A172 (cell line): Measurements from ENCODE around the gene GPR61. TPM values are rescaled to one million over a fixed set of nuclear protein-coding genes. Genes with fewer than 3 reads are reported as not detected.

Experiments used
- DNase-seq: peaks from one replicate; pipeline ENCODE4 v3.0.0-alpha.2; 2015; ENCODE audit warnings: low spot score
- total RNA-seq: library from RNA; depleted of rRNA; stranded (reverse); fragments of >200 nt; shearing (Covaris generic); gene quantifications from 2 replicates; pipeline ENCODE4 v1.2.3, GENCODE V29; 2014; rRNA removed

Gene GPR61
- total RNA-seq, 1 experiment from 2014 or later = not detected

DNA sequence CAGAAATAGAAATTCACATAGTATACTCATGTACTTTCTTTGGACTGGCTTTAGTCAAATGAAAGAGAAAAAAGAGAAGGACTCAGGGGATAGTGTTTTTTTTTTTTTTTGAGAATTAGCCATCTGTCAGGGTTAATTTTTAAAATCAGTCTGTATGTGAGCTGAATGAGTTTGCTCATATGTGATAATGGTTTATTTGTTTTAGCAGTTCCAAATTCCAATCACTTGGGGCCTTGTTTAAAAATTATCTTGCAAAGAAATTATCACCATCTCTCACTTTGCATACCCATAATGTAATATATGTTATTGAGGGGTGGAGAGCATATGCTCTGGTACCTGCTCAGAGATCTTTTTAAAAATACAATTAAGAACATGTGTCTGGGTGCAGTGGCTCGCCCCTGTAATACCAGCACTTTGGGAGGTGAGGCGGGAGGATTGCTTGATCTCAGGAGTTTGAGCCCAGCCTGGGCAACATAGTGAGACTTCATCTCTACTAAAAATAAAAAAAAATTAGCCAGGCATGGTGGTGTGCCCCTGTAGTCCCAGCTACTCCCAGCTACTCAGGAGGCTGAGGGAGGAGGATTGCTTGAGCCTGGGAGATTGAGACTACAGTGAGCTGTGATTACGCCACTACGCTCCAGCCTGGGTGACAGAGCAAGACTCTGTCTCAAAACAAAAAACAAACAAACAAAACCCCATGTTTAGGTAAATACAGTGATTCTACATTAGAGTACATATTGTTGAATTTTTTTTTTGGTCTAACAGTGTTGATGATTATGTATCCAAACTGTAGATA is 28.4 kb downstream of the GPR61 start:
- DNase-seq = no peak

DNA sequence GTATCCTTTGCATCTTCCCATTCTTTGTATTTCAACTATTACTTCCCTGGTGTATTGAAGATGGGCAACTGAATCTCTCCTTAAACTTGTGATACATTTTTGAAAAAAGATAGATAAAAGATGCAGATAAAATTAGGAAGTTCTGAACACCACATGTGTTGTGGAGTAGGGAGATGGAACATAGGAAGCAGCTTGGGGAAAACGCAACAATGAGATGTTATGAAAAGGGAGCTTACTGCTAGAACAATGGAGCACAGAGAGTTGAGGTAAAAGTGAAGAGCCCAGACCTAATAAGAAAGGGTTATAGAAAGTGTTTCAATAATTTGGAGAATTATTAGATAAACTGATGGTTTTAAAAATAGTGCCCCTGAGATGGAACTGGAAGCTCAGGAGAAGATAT is 29.7 kb downstream of the GPR61 start:
- no peak for DNase-seq

DNA sequence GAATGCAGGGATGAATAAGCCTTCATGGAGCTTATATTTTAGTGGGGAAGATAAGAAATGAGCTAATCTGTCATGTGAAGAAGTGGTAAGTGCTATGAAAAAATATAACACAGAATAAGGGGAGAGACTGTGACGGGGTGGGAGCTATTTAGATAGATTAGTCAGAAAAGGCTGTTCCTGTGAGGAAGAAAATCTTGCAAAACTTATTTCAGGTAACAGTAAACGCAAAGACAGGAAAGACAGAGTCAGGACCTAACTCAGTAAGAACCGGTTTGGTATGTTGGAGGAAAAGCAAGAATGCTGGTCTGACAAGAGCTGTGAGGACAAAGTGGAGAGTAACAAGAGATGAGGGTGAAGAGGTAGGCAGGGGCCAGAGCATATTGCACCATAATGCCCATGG is 30.7 kb downstream of the GPR61 start:
- no peak for DNase-seq

DNA sequence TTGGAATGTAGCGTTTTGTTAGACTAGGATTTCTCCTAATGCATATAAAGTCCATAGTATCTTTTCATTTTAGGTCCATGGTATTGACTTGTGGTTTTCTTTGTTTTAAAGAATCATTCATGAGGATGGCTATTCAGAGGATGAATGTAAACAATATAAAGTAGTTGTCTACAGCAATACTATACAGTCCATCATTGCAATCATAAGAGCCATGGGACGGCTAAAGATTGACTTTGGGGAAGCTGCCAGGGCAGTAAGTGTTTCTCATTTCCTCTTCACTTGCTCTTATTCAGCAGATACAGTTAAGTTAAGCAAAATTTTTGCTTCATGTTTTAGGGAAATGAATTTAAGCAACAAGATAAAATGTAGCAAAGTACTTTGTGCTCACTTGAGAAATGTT is 34.1 kb downstream of the GPR61 start:
- no peak for DNase-seq

DNA sequence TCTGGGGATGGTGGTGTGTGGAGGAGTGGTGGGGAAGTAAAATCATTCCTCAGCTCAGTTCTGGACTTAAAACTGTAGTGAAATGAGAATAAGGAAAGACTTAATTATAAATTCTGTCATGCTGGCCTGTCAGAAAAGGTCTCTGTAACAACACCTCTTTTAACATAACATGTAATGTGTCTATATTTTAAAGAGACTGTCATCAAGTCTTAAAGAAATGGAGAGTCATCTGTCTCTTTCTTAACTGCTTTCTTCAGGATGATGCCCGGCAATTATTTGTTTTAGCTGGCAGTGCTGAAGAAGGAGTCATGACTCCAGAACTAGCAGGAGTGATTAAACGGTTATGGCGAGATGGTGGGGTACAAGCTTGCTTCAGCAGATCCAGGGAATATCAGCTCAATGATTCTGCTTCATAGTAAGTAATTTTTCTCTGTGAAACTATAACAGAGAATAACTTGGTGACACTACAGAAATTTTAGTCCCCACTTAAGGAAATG is 39.3 kb downstream of the GPR61 start:
- DNase-seq = no peak

DNA sequence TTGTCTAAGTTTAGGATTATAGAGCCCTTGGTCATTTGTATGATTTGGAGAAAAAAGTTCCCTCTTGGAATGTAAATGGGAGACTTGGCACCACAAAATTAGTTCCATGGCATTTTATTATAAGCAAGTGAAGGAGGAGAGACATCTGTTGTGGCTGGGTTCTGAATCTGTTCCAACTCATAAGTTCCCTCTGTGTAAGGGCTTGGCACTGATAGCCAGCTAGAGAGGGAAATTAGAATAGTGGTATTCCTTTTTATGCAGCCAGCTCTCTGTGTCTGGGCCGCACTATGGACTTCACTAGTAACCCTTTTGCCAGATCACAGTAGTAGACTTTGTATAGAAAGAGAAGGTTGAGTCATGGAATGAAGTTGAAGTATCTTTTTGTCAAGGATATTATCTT is 39.8 kb downstream of the GPR61 start:
- DNase-seq = no peak

DNA sequence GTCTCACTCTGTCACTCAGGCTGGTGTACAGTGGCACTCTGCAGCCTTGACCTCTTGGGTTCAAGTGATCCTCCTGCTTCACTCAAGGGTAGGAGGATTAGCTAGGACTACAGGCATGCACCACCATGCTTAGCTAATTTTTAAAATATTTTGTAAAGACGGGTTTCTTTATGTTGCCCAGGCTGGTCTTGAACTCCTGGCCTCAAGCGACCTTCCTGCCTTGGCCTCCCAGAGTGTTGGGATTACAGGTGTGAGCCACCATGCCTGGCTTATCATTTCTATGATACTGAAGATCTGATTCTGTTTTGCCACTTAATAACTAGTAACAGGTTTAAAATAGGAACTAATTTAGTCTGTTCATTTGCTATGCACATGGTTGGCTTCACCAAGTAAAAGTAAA is 42.3 kb downstream of the GPR61 start:
- no peak for DNase-seq

DNA sequence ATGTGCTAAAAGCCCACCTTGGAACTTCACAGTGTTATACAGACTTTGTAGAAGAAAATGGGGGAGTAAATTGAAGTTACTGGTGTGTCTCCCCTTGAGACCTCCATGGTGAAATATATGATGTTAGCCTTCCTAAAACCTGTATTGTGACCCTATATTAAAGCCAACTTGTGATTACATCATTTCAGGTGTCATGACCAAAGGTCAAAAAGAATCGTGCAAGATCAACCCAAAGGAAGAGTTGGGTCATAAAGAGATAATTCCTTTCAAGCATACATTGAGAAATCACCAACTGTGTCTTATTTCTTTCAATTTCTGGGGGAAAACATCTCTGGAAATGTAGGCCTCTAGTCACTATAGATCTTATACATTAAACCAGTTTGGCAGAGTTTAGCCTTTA is 45.1 kb downstream of the GPR61 start:
- no peak for DNase-seq

DNA sequence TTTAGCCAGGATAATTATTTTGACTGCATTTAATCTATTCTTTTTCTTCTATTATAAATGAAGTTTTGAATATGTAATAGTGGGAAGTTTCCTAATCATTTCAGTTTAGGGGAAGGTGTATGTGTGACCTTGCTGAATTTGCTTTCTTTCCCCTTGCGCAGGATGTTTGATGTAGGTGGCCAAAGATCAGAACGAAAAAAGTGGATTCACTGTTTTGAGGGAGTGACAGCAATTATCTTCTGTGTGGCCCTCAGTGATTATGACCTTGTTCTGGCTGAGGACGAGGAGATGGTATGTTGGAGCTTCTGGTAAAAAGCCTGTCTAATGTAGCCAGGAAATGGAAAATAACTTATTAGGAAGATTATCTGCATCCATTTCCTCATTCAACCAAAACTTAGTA is 46.4 kb downstream of the GPR61 start:
- no peak for DNase-seq

DNA sequence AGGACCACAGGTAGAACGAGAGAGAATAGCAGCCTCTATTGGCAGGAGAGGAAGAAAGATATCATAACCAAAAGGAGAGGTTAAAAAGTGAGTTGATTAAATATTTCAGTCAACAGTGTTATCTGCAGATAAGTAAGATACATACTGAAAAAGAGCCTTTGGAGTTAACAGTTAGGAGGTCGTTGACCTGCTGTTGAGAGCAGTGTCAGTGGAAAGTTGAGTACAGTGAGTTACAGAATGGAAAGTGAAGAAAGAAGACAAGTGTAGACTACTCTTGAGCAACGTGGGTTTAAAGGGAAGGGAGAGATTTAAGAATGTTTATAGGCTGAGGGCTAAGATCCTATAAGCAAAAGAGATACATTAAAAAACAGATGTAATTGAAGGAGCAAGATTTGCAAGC is 49.5 kb downstream of the GPR61 start:
- DNase-seq = no peak

DNA sequence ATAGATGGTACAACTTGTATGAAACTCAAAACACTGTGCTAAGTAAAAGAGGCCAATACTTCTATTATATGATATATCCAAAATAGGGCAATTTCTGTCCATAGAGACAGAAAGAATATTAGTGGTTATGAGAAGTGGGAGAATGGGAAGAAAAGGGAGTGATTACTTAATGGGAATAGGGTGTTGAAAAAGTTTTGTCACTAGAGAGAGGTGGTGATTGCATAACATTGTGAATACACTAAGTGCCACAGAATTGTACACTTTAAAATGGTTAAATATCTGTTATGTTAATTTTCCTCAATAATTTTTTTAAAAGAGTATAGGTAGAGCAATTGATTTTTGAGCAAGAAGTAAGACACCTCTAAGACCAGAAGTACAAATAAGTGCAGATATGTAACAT is 50.0 kb downstream of the GPR61 start:
- no peak for DNase-seq

DNA sequence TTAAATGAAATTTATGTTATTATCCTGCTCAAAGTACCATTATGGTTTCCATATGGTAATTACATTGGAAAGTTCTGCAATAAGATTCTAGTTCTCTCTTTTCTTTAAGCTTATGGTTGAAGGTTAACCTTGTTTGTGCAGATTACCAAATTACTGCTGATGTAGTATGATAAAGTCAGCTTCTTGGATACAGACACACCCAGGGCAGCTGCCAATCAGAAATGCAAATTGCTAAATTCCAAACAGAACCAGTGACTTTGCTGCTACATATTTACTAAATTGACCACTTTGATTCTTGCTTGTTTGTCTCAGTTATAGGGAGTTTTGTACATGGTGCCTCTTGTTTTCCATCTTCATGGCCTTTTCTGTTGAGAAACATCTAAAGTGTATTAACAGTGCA is 53.2 kb downstream of the GPR61 start:
- DNase-seq = no peak

DNA sequence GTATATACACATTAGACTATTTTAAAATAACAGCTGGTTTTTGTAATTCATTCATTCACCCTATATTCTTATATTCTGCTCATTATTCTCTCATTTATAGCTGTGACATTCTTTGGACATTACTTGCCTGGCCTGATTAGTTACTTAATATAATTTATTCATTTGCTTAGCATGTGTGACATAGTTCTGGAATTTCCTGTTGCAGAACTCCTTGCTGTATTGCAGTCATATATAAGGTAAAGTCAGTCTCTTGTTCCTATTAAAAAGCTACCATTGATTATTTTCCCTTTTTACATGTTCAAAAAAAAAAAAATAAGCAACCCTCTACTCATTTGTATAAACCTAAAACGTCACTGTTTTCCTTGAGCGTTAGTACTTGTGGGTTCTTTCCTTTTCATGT is 55.9 kb downstream of the GPR61 start:
- DNase-seq = no peak

Other genes starting within 250 kb of the GPR61 start
- gene MYBPHL, start 232.9 kb upstream of the GPR61 start, total RNA-seq = 1.8 TPM in 1 of 2 replicates, not detected in the other
- 15.9 and 22.7 TPM in 2 replicates for gene SORT1, start 142.0 kb upstream of the GPR61 start, total RNA-seq
- gene PSMA5, start 113.4 kb upstream of the GPR61 start, total RNA-seq = 142 and 190 TPM in 2 replicates
- 0.24 TPM in 1 of 2 replicates, not detected in the other for gene SYPL2, start 73.3 kb upstream of the GPR61 start, total RNA-seq
- 3.0 and 5.4 TPM in 2 replicates for gene ATXN7L2, start 56.0 kb upstream of the GPR61 start, total RNA-seq
- gene CYB561D1, start 45.8 kb upstream of the GPR61 start, total RNA-seq = 5.4 and 5.7 TPM in 2 replicates
- 0.10 TPM in 1 of 2 replicates, not detected in the other for gene AMIGO1, start 30.1 kb upstream of the GPR61 start, total RNA-seq
- 13.8 and 14.8 TPM in 2 replicates for gene GNAI3, start 8.7 kb downstream of the GPR61 start, total RNA-seq
- gene GNAT2, start 79.7 kb downstream of the GPR61 start, total RNA-seq = 0.41 TPM in 1 of 2 replicates, not detected in the other
- gene AMPD2, start 80.0 kb downstream of the GPR61 start, total RNA-seq = 47.5 and 75.8 TPM in 2 replicates
- gene GSTM4, start 116.2 kb downstream of the GPR61 start, total RNA-seq = 35.7 and 41.8 TPM in 2 replicates
- 8.9 and 16.9 TPM in 2 replicates for gene GSTM2, start 128.2 kb downstream of the GPR61 start, total RNA-seq
- not detected in 2 replicates for gene GSTM1, start 147.9 kb downstream of the GPR61 start, total RNA-seq
- 0.03 TPM in 1 of 2 replicates, not detected in the other for gene GSTM5, start 172.4 kb downstream of the GPR61 start, total RNA-seq
- gene GSTM3, start 201.2 kb downstream of the GPR61 start, total RNA-seq = 40.8 and 49.2 TPM in 2 replicates
- not detected in 2 replicates for gene EPS8L3, start 224.1 kb downstream of the GPR61 start, total RNA-seq